Motor neuron (in vitro differentiated cells): ENCODE measurements around the gene AGAP1. TPM values are rescaled to one million over a fixed set of nuclear protein-coding genes. Genes with fewer than 3 reads are reported as not detected.

Experiments
- ATAC-seq, 8 experiments: fragments of 200-7000 bp; cut with Tn5 transposase; replicated peaks in 6 of 8; 2 replicates each; pipeline ENCODE4 v1.8.0; 2021; ENCODE audit warnings: mild to moderate bottlenecking in 8 of 8, moderate library complexity in 8 of 8
- H3K27ac ChIP-seq, 2 donors: fragments of 250-450 bp; sonication (Bioruptor Pico); 2 replicates each; pipeline ENCODE4 v1.9.0; 2021; ENCODE audit warnings: antibody characterized with exemption in 2 of 2, mild to moderate bottlenecking in 2 of 2, moderate library complexity in 1 of 2
- H3K4me1 ChIP-seq, 2 donors: fragments of 250-450 bp; sonication (Bioruptor Pico); replicated peaks in 1 of 2; 2 replicates each; pipeline ENCODE4 v1.6.1; 2021; ENCODE audit warnings: antibody characterized with exemption in 2 of 2, mild to moderate bottlenecking in 2 of 2, moderate library complexity in 1 of 2
- H3K4me3 ChIP-seq, 5 donors: fragments of 250-450 bp; sonication (Bioruptor Pico); 2 replicates each; pipeline ENCODE4 v1.9.0; 2021; ENCODE audit warnings: antibody characterized with exemption in 5 of 5, mild to moderate bottlenecking in 5 of 5, moderate library complexity in 4 of 5
- WGBS, 10 experiments: fragments of 450-650 bp; shearing (Covaris generic); methylation state at CpG; one replicate each; pipeline ENCODE4 v1.0.0; 2022; 5-methylcytosine and 5-hydroxymethylcytosine counted together
- in situ Hi-C, 9 experiments: fragments of 400-800 bp; cut with MboI; loops; one replicate each; pipeline ENCODE4 v1.15.0; 2021; ENCODE audit warnings: low sequenced_read_pairs in 9 of 9, low pct_unique_long_range_greater_than_20kb in 2 of 9; ENCODE audit not compliant: unreplicated experiment in 9 of 9
- total RNA-seq, 8 experiments: library from RNA; unstranded; fragments of 300-600 nt; gene quantifications; 2 replicates each; pipeline versions ENCODE4 v1.2.3 to v1.2.4, GENCODE V29; 2022

AGAP1 gene
- total RNA-seq, 8 experiments from 2014 or later, result 5.9 to 51.1 (median 34.3) TPM

DNA sequence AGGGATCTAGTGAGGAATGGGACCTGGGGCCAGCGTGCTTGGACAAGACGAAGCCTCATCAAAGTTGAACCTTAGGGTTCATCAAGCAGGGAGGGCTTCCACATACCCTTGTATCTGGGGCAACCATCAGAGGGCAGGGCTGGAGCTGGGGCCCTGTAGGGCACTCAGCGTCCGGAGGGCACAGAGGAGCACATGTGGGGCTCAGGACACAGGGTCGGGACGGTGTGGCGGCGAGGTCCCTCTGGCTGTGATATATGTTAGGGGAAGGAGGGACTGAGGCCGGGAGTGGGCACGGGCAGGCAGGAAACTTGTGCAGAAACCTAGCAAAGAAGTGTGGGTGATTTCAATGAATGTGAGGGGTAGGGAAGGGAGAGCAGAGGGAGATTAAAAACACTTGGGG, 244.0 kb downstream of the AGAP1 start:
- in situ Hi-C loops, result loop anchor here in 4 of 9 experiments (25.0 kb wide), 3 partner anchors 126 to 601 kb away; no protein-coding TSS in a partner anchor
- Histone ChIP-seq H3K4me3 (no peak overlapping the region), H3K4me1 (no peaks in the 10 kb centered on the region), H3K27ac (no peak overlapping the region)
- WGBS, 10 experiments, result 80 to 100% (median 98%) methylated on average over 1 to 9 of the region's 10 CpGs; no CpG with 5 or more reads in 6 of the 10 experiments
- no peak for ATAC-seq

DNA sequence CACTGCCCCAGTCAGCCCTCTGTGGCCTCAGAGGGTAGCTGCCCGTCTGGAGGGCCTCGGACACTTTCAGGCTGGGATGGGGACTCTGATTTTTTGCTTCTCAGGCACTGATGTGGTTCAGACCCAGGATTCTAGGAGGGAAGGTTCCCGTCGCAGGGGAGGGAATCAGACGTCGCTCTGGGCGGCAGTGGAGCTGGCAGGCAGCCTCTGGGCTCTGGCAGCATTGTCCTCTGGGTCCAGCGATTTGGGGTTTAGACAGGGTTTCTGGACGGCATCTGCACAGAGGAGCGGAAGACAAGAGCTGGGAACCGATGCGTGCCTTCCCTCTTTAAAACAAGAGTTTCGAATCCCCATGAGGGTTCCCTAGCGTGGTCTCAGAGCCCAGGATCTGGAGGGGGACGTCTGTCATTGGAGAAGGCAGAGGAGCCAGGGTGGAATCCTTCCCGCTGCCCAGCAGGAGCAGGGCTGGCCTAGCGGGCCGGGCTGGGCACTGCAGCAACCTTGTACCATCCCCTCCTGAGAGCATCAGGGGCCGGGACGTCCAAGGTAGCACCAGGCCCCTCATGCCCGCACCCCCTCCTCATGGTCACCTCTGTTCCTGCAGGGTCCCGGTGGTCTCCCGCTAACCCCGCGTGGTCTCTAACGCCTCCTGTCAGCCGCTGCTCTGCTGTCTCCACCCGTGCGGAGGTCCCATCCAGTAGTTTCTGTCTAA, 246.0 kb downstream of the AGAP1 start:
- H3K4me3 ChIP-seq, result no peak overlapping the region
- no peaks in the 10 kb centered on the region for H3K4me1 ChIP-seq
- in situ Hi-C loops, result loop anchor here in 6 of 9 experiments (10.0 to 25.0 kb wide), 5 partner anchors 128 to 605 kb away; no protein-coding TSS in a partner anchor
- peak in 1 of 8 experiments; percentile 6 for ATAC-seq
- WGBS, 10 experiments, result 60 to 100% (median 93%) methylated on average over 1 to 15 of the region's 29 CpGs; no CpG with 5 or more reads in 2 of the 10 experiments
- no peak overlapping the region for H3K27ac ChIP-seq

DNA sequence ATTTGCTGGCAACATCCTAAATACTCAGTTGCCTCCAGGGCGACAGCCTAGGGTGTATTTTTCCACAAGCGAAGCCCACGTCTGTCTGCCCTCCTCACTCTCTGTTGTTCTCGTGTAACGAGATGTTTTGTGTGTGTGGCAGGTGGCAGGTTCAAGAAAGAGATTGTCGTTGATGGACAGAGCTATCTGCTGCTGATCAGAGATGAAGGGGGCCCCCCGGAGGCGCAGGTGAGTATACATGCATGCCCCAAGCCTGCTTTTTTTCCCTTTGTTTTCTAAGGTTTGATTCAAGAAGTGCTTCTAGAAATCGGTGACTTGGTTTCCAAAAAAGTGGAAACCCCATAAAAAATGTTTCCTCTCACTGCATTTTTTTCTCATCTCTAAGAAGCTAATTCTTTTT, 247.0 kb downstream of the AGAP1 start:
- in situ Hi-C loops, result loop anchor here in 6 of 9 experiments (10.0 to 25.0 kb wide), 5 partner anchors 129 to 606 kb away; no protein-coding TSS in a partner anchor
- Histone ChIP-seq H3K27ac (no peak overlapping the region), H3K4me1 (no peaks in the 10 kb centered on the region), H3K4me3 (no peak overlapping the region)
- WGBS, 10 experiments, result 25 to 83% (median 63%) methylated on average over 1 to 9 of the region's 9 CpGs; no CpG with 5 or more reads in 1 of the 10 experiments
- ATAC-seq, result peak in 4 of 8 experiments; percentile 32 to 64 (median 40)

- Histone ChIP-seq H3K4me3 (no peak overlapping the region), H3K4me1 (no peaks in the 10 kb centered on the region), H3K27ac (no peak overlapping the region)
- 94 to 100% methylated on average over 7 to 9 of the region's 12 CpGs; no CpG with 5 or more reads in 8 of the 10 experiments for WGBS, 10 experiments
- in situ Hi-C loops, result loop anchor here in 6 of 9 experiments (10.0 to 25.0 kb wide), 5 partner anchors 132 to 609 kb away; no protein-coding TSS in a partner anchor
- no peak for ATAC-seq
Measured at GRCh38 chr2:235744161-235744560, 250.3 kb downstream of the AGAP1 start.

DNA sequence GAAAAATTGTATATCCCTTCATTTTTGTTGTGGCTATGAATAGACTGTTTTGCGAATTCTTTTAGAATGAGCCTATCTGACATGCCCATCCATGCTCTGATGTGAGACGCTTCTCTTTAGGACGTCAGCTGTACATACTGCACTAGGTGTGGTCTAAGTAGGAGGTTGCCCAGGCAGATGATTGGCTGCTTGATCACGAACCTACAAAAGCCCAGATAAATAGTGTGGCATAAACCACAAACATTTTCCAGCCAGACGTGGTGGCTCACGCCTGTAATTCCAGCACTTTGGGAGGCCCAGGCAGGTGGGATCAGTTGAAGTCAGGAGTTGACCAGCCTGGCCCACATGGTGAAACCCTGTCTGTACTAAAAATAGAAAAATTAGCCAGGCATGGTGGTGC, 251.8 kb downstream of the AGAP1 start:
- Histone ChIP-seq H3K4me3 (no peak overlapping the region), H3K27ac (no peak overlapping the region), H3K4me1 (no peaks in the 10 kb centered on the region)
- in situ Hi-C loops, result loop anchor here in 6 of 9 experiments (10.0 to 25.0 kb wide), 5 partner anchors 133 to 611 kb away; no protein-coding TSS in a partner anchor
- 85 to 100% (median 95%) methylated on average over 2 to 4 of the region's 6 CpGs; no CpG with 5 or more reads in 4 of the 10 experiments for WGBS, 10 experiments
- ATAC-seq, result peak in 1 of 8 experiments; percentile 12

DNA sequence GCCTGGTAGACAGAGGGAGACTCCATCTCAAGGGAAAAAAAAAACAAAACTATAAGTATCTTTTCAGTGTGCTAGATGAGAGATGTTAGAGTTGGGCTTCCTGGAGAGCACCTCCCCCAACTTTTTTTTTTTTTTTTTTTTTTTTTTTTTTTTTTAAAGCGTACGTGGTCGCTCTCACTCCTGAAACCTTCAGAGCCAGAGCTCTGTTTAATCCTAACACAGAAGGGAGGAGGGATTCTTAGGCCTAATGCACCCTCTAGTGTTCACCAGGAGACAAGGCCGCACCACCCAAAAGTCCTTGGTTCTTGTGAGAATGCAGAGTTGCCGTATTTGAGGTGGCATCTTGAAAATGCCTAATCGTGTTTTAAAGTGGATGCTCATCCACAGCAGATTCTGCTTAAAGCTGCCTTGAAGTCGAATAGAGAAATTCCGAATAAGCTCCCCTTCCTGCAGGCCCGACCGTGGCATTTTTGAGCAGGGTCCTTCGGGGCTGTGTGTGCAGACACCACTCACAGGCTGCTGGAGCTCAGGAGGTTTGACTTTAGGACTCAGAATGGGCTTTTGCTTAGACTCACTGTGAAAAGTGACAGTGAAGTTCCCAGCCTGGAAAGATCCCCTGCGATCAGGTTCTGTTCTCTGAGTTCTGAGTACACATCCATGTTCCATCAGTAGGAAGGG, 252.6 kb downstream of the AGAP1 start:
- WGBS, 10 experiments, result 4 to 35% (median 20%) methylated on average over 2 to 9 of the region's 12 CpGs; no CpG with 5 or more reads in 3 of the 10 experiments
- no peak overlapping the region for H3K4me3 ChIP-seq
- no peak overlapping the region for H3K27ac ChIP-seq
- H3K4me1 ChIP-seq, result no peaks in the 10 kb centered on the region
- in situ Hi-C loops, result loop anchor here in 6 of 9 experiments (10.0 to 25.0 kb wide), 5 partner anchors 134 to 612 kb away; no protein-coding TSS in a partner anchor
- ATAC-seq, result peak; percentile 82 to 97 (median 94)

DNA sequence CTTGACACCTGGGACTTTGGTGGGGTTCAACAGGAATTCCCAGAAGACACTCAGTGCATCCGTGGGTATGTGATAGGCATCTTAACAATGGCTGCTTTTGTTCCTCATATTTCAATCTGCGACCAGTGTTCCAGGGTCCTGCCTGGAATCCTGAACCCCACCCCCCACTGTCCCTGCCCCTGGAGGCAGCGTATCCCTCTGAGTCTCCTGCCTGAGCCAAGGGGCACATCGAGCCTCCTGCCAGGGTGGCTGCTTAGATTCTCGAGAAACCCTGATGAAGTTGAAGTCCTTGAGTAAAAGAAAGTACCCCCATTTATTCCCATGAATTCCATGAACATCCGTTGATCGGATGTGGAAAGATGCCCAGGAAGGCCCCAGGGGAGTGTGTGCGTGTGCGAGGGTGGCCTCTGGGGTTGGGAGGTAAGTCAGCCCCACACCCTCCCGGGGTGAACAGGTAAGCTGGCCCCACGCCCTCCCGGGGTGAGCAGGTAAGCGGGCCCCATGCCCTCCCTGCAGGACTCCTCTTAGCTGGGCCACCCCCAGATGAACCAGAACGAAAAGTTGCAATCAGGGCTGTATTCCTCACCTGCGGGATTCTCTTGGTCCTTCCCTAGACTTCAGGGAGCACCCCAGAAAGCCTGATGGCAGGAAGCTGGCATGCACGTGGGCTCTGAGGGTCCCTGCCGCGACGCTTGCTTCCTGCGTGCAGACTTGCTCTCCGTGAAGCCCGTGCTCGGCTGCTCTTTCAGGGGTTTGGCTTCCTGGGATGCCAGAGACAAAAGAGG, 253.3 kb downstream of the AGAP1 start:
- no peak for ATAC-seq
- no peaks in the 10 kb centered on the region for H3K4me1 ChIP-seq
- no peak overlapping the region for H3K27ac ChIP-seq
- WGBS, 10 experiments, result 74 to 100% (median 80%) methylated on average over 2 to 10 of the region's 23 CpGs; no CpG with 5 or more reads in 7 of the 10 experiments
- in situ Hi-C loops, result loop anchor here in 6 of 9 experiments (10.0 to 25.0 kb wide), 5 partner anchors 135 to 612 kb away; no protein-coding TSS in a partner anchor
- no peak overlapping the region for H3K4me3 ChIP-seq

DNA sequence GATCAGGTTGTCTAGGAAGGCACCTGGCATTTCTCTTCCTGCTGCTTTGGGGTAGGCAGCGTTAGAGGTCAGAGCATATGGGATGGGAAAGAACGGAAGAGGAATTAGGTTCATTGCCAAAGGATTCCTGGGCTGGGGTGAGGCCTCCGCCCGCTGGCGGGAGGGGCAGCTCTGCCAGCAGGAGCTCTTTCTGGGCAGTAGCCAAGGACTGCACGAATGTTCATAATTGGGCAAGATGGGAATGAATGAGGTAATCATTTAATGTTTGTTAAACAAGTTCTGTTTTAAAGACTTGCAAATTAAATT, 253.9 kb downstream of the AGAP1 start:
- peak in 1 of 8 experiments; percentile 22 for ATAC-seq
- 5 to 92% (median 57%) methylated on average over 1 to 6 of the region's 6 CpGs; no CpG with 5 or more reads in 1 of the 10 experiments for WGBS, 10 experiments

GRCh38 chr2:235749121-235749770, 255.4 kb downstream of the AGAP1 start:
- H3K4me3 ChIP-seq, result no peak overlapping the region
- no peak overlapping the region for H3K27ac ChIP-seq
- in situ Hi-C loops, result loop anchor here in 6 of 9 experiments (10.0 to 25.0 kb wide), 5 partner anchors 137 to 614 kb away; no protein-coding TSS in a partner anchor
- peaks cover 3 to 4% of the 10 kb centered on the region in 2 donors for H3K4me1 ChIP-seq
- WGBS, 10 experiments, result 33 to 100% (median 100%) methylated on average over 1 to 4 of the region's 10 CpGs; no CpG with 5 or more reads in 3 of the 10 experiments
- ATAC-seq, result peak in 3 of 8 experiments; percentile 56 to 82 (median 72)

More for the DNA sequence above, 253.9 kb downstream of the AGAP1 start:
- Histone ChIP-seq H3K27ac (no peak overlapping the region), H3K4me3 (no peak overlapping the region), H3K4me1 (no peaks in the 10 kb centered on the region)
- in situ Hi-C loops, result loop anchor here in 6 of 9 experiments (10.0 to 25.0 kb wide), 5 partner anchors 135 to 613 kb away; no protein-coding TSS in a partner anchor

- H3K4me1 ChIP-seq, result peaks cover 7 to 9% of the 10 kb centered on the region in 2 donors
- H3K4me3 ChIP-seq, result no peak overlapping the region
- 50 to 100% (median 92%) methylated on average over 1 to 3 of the region's 3 CpGs; no CpG with 5 or more reads in 1 of the 10 experiments for WGBS, 10 experiments
- in situ Hi-C loops, result loop anchor here in 8 of 9 experiments (10.0 to 25.0 kb wide), 6 partner anchors 137 to 1313 kb away; no protein-coding TSS in a partner anchor
- no peak overlapping the region for H3K27ac ChIP-seq
- no peak for ATAC-seq
Measured at GRCh38 chr2:235749771-235750160, 255.9 kb downstream of the AGAP1 start.

GRCh38 chr2:235752846-235753245, 259.0 kb downstream of the AGAP1 start:
- no peak overlapping the region for H3K27ac ChIP-seq
- peaks cover 29 to 31% of the 10 kb centered on the region in 2 donors for H3K4me1 ChIP-seq
- no peak overlapping the region for H3K4me3 ChIP-seq
- in situ Hi-C loops, result loop anchor here in 3 of 9 experiments (25.0 kb wide), 1 partner anchor 1309 kb away; no protein-coding TSS in a partner anchor
- 77 to 100% (median 80%) methylated on average over 1 to 3 of the region's 4 CpGs; no CpG with 5 or more reads in 7 of the 10 experiments for WGBS, 10 experiments
- peak in 2 of 8 experiments; percentile 29 to 37 for ATAC-seq
